Stimulated activated CD8-positive, alpha-beta memory T cell treated with anti-CD3 and anti-CD28 coated beads, Interleukin-12 subunit alpha, Interleukin-12 subunit beta, amount 100 ng/mL, for 4 hours (primary cell): Measurements from ENCODE around the gene PCGF3.
"Not testable (repeated sequence)": the region's sequence is repeated elsewhere in the genome, so short reads cannot be mapped to it uniquely, and the experiment has no call there.

Source experiments
- DNase-seq: peaks from one replicate; pipeline ENCODE4 v3.0.0-alpha.2; 2020; ENCODE audit warnings: low read depth

The PCGF3 gene

GRCh38 chr4:764405-765169 is 59.0 kb downstream of the PCGF3 start:
- DNase-seq = no peak

- DNase-seq = no peak
Measured at GRCh38 chr4:766152-766515, 60.5 kb downstream of the PCGF3 start.

- no peak for DNase-seq
Measured at GRCh38 chr4:766559-767283, 61.1 kb downstream of the PCGF3 start.

GRCh38 chr4:768076-768475 is 62.4 kb downstream of the PCGF3 start:
- DNase-seq = no peak

DNA sequence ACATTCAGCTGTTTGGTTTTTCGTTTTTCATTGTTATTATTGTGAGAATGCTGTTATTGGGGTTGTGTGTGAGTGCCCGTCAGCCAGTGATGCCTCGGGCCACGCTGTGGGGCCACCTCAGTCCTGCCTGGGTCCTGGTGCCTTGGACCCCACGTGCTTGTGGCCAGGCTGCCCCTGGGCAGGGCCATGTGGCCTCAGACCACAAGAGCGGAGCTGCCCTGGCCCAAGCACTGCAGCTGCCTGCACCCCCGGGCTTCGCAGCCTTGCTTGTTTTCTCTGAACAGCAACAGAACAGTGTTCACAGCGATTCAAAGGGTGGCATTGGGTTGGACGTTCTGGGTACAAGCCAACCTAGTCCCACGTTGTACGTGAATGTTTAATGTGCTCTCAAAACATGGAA is 63.4 kb downstream of the PCGF3 start:
- DNase-seq = no peak

- DNase-seq = no peak
Measured at GRCh38 chr4:769511-769910, 63.9 kb downstream of the PCGF3 start.

DNA sequence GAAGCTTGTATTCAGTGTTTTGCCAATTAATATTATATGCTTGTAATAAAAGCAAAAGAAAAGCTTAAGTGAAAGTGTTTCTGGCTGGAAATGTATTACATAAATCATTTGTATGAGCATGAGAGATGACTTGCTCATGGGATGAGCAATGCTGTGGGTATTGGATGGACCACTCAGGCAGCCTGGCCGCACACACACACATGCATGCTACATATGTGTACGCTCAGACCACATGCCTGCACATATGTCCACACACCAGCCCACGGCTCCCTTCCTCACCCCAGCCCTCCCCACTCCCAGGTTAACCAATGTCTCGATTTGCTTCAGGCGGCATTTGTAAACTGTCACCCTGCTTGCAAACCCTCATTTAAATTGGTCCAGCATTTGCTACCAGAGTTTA is 64.4 kb downstream of the PCGF3 start:
- DNase-seq = no peak

GRCh38 chr4:771464-771863 is 65.8 kb downstream of the PCGF3 start:
- DNase-seq = no peak

DNA sequence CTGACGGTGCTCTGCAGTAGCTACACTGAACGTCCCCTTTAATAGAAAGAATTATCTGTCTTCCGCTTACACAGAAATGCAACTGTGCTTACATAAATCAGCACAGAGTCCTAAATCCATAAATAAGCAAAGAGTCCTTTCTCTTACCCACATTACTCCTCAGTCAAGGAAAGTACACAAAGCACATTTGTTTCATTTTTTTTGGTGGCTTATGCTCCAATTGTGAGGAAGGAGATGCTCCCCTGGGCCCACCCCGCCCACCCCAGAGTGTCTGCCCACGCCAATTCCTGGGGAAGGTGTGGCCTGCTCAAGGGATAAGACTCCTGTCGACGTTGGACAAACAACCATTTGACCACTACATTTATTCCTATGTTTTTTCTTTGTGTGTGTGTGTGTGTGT is 66.5 kb downstream of the PCGF3 start:
- no peak for DNase-seq

- DNase-seq = no peak
Measured at GRCh38 chr4:772776-773175, 67.1 kb downstream of the PCGF3 start.

DNA sequence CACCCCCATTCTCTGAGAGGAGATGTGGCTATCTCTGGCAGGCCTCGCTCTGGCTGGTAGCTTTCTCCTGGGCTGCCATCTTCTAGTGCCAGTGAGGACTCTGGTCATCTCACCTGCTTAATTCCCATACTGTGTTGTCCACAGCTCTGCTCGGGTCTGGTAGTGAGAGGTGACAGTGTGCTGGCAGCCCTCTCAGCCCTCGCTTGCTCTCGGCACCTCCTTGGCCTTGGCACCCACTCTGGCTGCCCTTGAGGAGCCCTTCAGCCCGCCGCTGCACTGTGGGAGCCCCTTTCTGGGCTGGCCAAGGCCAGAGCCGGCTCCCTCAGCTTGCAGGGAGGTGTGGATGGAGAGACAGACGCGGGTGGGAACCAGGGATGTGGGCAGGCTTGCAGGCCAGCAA is 67.6 kb downstream of the PCGF3 start:
- DNase-seq = no peak

GRCh38 chr4:774419-775092 is 68.9 kb downstream of the PCGF3 start:
- not testable (repeated sequence) for DNase-seq

DNA sequence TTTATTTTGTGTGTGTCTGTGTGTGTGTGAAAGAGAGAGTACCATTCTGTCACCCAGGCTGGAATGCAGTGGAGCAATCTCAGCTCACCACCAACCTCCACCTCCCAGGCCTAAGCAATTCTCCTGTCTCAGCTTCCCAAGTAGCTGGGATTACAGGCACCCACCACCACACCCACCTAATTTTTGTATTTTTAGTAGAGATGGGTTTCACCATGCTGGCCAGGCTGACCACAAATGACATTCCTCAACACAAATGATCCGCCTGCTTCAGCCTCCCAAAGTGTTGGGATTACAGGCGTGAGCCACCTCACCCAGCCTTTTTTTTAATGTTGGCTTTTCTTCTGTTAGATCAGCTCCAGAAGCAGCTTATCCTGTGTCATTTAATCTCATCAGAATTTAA is 69.9 kb downstream of the PCGF3 start:
- not testable (repeated sequence) for DNase-seq

GRCh38 chr4:776743-777441 is 71.3 kb downstream of the PCGF3 start:
- DNase-seq = no peak

- no peak for DNase-seq
Measured at GRCh38 chr4:777520-778262, 72.1 kb downstream of the PCGF3 start.

GRCh38 chr4:779555-779954 is 73.9 kb downstream of the PCGF3 start:
- DNase-seq = no peak

DNA sequence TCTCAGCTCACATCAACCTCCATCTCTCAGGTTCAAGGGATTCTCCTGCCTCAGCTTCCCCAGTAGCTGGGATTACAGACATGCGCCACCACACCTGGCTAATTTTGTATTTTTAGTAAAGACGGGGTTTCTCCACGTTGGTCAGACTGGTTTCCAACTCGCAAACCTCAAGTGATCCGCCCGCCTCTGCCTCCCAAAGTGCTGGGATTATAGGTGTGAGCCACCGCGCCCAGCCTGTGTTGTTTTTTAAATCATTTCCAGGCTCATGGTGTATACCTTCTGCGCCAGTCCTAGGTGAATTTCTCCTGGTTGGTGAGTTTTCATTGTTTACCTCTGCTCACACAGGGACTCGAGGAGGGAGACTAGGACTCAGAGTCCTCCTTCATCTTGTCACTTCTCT is 74.6 kb downstream of the PCGF3 start:
- not testable (repeated sequence) for DNase-seq

DNA sequence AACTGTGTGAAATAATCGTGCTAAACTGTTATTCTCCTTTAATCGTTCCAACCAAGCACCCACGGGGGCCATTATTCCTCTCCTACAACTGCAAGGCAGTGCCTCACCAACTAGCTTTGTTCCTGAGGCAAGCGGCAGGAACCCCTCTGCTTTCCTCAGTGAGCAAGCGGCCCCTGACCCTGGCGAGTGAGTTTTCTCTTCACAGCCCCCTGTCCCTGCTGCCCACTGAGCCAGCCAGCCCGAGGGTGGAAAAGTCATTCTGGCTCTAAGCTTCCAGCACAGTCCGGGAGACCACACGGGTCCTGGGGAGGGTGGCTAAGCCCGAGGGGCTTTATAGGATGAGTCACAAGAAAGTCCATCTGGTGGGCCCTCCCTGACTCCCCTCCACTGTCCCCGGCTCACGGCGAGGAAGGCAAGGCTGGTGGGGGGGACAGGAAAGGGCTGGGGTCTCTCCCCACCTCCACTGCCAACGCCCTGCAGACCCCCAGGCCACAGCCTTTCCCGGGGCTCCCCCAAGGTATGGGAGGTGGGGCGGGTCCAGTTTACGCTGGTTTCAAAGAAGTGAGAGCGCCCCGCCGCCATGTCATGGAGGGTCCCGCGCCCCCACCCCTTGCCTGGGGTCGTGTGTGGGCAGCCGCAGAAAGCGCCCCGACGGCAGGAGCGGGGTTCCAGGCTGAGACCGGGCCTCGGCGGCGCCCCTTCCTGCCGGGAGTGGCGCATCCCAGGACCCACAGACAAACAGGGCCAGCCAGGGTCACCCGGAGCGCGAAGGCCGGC is 75.3 kb downstream of the PCGF3 start:
- DNase-seq = no peak

DNA sequence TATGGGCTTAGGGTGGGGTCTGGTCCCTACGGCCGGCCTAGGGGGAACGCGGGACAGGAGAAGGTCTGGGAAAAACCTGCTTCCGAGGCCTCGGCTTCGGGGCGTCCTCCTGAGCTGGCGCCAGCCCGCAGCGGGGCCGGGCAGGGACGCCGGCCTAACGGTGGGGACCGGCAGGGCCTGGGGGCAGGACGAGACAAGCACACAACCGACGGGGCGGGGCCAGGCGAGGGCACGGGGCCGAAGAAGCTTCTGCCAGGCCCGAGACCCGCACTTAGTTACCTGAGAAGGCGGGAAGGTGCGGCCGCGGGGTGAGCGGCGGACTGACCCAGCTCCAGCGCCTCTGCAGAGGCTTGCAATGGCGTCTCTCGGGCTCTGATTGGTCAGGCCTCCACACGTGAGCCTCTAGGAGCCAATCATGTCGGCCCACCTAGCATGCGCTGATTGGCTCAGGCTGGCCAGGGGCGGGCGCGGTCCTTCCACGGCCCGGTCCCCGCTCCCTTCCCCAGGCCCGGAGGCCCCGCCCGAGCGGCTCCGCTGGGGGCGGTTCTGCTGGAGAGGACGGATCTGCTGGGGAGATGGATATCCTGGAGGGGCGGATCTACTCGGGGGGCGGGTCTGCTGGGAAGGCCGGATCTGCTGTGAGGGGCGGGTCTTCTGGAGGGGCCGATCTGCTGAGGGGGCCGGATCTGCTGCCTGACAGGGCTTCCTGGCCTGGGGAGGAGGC is 76.0 kb downstream of the PCGF3 start:
- peak; percentile 98 for DNase-seq
